Lower lobe of right lung (tissue), 2 donors: ENCODE results near the gene CACNA2D1. TPM values are rescaled to one million over a fixed set of nuclear protein-coding genes. Genes with fewer than 3 reads are reported as not detected.

Experiments
- ATAC-seq, 2 donors: fragments of 200-7000 bp; cut with Tn5 transposase; one replicate each; pipeline ENCODE4 v1.9.1; 2020 to 2022; ENCODE audit warnings: mild to moderate bottlenecking in 2 of 2, moderate library complexity in 2 of 2
- DNase-seq: peaks from one replicate; pipeline ENCODE4 v3.0.0-alpha.2; 2020
- H3K27ac ChIP-seq: fragments of 200-600 bp; one replicate; pipeline ENCODE4 v1.8.0; 2022
- H3K27me3 ChIP-seq: fragments of 200-600 bp; one replicate; pipeline ENCODE4 v1.8.0; 2022; ENCODE audit warnings: low read depth
- H3K36me3 ChIP-seq: fragments of 200-600 bp; one replicate; pipeline ENCODE4 v1.8.0; 2022; ENCODE audit warnings: mild to moderate bottlenecking
- H3K4me1 ChIP-seq: fragments of 200-600 bp; one replicate; pipeline ENCODE4 v1.8.0; 2022
- H3K4me3 ChIP-seq: fragments of 200-600 bp; one replicate; pipeline ENCODE4 v1.8.0; 2022; ENCODE audit warnings: mild to moderate bottlenecking
- H3K9me3 ChIP-seq: fragments of 200-600 bp; one replicate; pipeline ENCODE4 v1.8.0; 2022
- CTCF ChIP-seq: fragments of 200-600 bp; IDR thresholded peaks from one replicate; pipeline ENCODE4 v1.8.0; 2022; ENCODE audit warnings: antibody characterized with exemption, mild to moderate bottlenecking
- intact Hi-C: fragments of 100-400 bp; cut with DNase I; formaldehyde crosslinking; loops from one replicate; pipeline ENCODE4 v1.11.0; 2022
- total RNA-seq: library from RNA; stranded (reverse); fragmentation: NEBNext Ultra II Directional; extraction: Animal tissue kit (Norgen Biotek cat#: 25700); gene quantifications from one replicate; pipeline ENCODE4 v1.2.1, GENCODE V29; 2021
- donor health status: DM: no; HTN: yes; CAD: no; lungs with severe emphysema.

The CACNA2D1 gene
- total RNA-seq, 1 donor from 2014 or later, result 12.5 TPM

GRCh38 chr7:82071468-82071867 is 372.1 kb downstream of the CACNA2D1 start:
- H3K4me1 ChIP-seq, result no peaks in the 10 kb centered on the region
- no peaks in the 10 kb centered on the region for H3K36me3 ChIP-seq
- no peaks in the 10 kb centered on the region for H3K27me3 ChIP-seq
- TF ChIP-seq CTCF, result no peak
- ATAC-seq, result no peak
- no peak for DNase-seq
- intact Hi-C loops, result no loop called here
- no peak overlapping the region for H3K27ac ChIP-seq
- H3K9me3 ChIP-seq, result no peaks in the 10 kb centered on the region
- no peak overlapping the region for H3K4me3 ChIP-seq

GRCh38 chr7:82067628-82068264 is 375.8 kb downstream of the CACNA2D1 start:
- no peak for DNase-seq

GRCh38 chr7:82057476-82057875 is 386.1 kb downstream of the CACNA2D1 start:
- no peak for ATAC-seq
- Histone ChIP-seq H3K4me1 (no peaks in the 10 kb centered on the region), H3K27ac (no peak overlapping the region), H3K27me3 (no peaks in the 10 kb centered on the region), H3K4me3 (no peak overlapping the region), H3K9me3 (no peaks in the 10 kb centered on the region), H3K36me3 (no peaks in the 10 kb centered on the region)
- no peak for TF ChIP-seq CTCF
- DNase-seq, result no peak
- intact Hi-C loops, result no loop called here

More at GRCh38 chr7:82067628-82068264, 375.8 kb downstream of the CACNA2D1 start:
- no peak for TF ChIP-seq CTCF
- ATAC-seq, result no peak
- no peaks in the 10 kb centered on the region for H3K36me3 ChIP-seq
- no peaks in the 10 kb centered on the region for H3K4me1 ChIP-seq
- H3K4me3 ChIP-seq, result no peak overlapping the region
- no peaks in the 10 kb centered on the region for H3K27me3 ChIP-seq
- no peaks in the 10 kb centered on the region for H3K9me3 ChIP-seq
- intact Hi-C loops, result no loop called here
- H3K27ac ChIP-seq, result no peak overlapping the region

- intact Hi-C loops, result no loop called here
- DNase-seq (no peak), ATAC-seq (no peak)
- Histone ChIP-seq H3K27ac (no peak overlapping the region), H3K4me1 (no peaks in the 10 kb centered on the region), H3K9me3 (no peaks in the 10 kb centered on the region), H3K4me3 (no peak overlapping the region), H3K36me3 (no peaks in the 10 kb centered on the region), H3K27me3 (no peaks in the 10 kb centered on the region)
- no peak for TF ChIP-seq CTCF
Measured at GRCh38 chr7:82056282-82056681, 387.3 kb downstream of the CACNA2D1 start.

GRCh38 chr7:82054544-82054943 is 389.0 kb downstream of the CACNA2D1 start:
- no peak overlapping the region for H3K4me3 ChIP-seq
- no peak overlapping the region for H3K27ac ChIP-seq
- no peaks in the 10 kb centered on the region for H3K27me3 ChIP-seq
- no peak for TF ChIP-seq CTCF
- H3K4me1 ChIP-seq, result no peaks in the 10 kb centered on the region
- no peaks in the 10 kb centered on the region for H3K36me3 ChIP-seq
- ATAC-seq, result no peak
- no peak for DNase-seq
- no peaks in the 10 kb centered on the region for H3K9me3 ChIP-seq
- intact Hi-C loops, result no loop called here
